Activated T-cell treated with anti-CD3 and anti-CD28 coated beads, Interleukin-2, amount 50 U/mL, for 48 hours (primary cell): ENCODE results near the gene JAK1.
"Not testable (repeated sequence)": the region's sequence is repeated elsewhere in the genome, so short reads cannot be mapped to it uniquely, and the experiment has no call there.

Experiments used
- DNase-seq, 2 experiments: peaks; one replicate each; pipeline ENCODE4 v3.0.0-alpha.2; 2020

Gene JAK1

GRCh38 chr1:64948216-64948615, 18.1 kb downstream of the JAK1 start:
- no peak for DNase-seq

- no peak for DNase-seq
Observed at GRCh38 chr1:64946916-64947315, 19.4 kb downstream of the JAK1 start.

GRCh38 chr1:64944913-64945312, 21.4 kb downstream of the JAK1 start:
- no peak for DNase-seq

- DNase-seq, result no peak
Observed at GRCh38 chr1:64942675-64943074, 23.7 kb downstream of the JAK1 start.

GRCh38 chr1:64942118-64942517, 24.2 kb downstream of the JAK1 start:
- no peak for DNase-seq

- DNase-seq, result no peak
Observed at GRCh38 chr1:64941461-64942117, 24.8 kb downstream of the JAK1 start.

- DNase-seq, result no peak
Observed at GRCh38 chr1:64940025-64940424, 26.3 kb downstream of the JAK1 start.

GRCh38 chr1:64938991-64939390, 27.4 kb downstream of the JAK1 start:
- DNase-seq, result no peak

- DNase-seq, result no peak
Observed at GRCh38 chr1:64936956-64937355, 29.4 kb downstream of the JAK1 start.

- DNase-seq, result no peak
Observed at GRCh38 chr1:64935551-64936155, 30.7 kb downstream of the JAK1 start.

GRCh38 chr1:64934878-64935275, 31.5 kb downstream of the JAK1 start:
- DNase-seq, result no peak

- no peak for DNase-seq
Observed at GRCh38 chr1:64934115-64934877, 32.1 kb downstream of the JAK1 start.

- DNase-seq, result peak in 1 of 2 experiments; percentile 46
Observed at GRCh38 chr1:64933296-64934070, 32.9 kb downstream of the JAK1 start.

GRCh38 chr1:64932962-64933295, 33.4 kb downstream of the JAK1 start:
- DNase-seq, result no peak

- not testable (repeated sequence) for DNase-seq
Observed at GRCh38 chr1:64930640-64931039, 35.7 kb downstream of the JAK1 start.

GRCh38 chr1:64929221-64929620, 37.1 kb downstream of the JAK1 start:
- DNase-seq, result no peak

GRCh38 chr1:64928325-64928724, 38.0 kb downstream of the JAK1 start:
- no peak for DNase-seq

GRCh38 chr1:64925594-64925993, 40.8 kb downstream of the JAK1 start:
- DNase-seq, result no peak

- peak; percentile 42 to 43 for DNase-seq
Observed at GRCh38 chr1:64923294-64923718, 43.0 kb downstream of the JAK1 start.

- no peak for DNase-seq
Observed at GRCh38 chr1:64922336-64922735, 44.0 kb downstream of the JAK1 start.

GRCh38 chr1:64921771-64922170, 44.6 kb downstream of the JAK1 start:
- no peak for DNase-seq

- DNase-seq, result no peak
Observed at GRCh38 chr1:64920941-64921589, 45.3 kb downstream of the JAK1 start.

GRCh38 chr1:64919120-64919519, 47.2 kb downstream of the JAK1 start:
- DNase-seq, result not testable (repeated sequence)
